Mesenteric fat pad (tissue), 1 donor: Measurements from ENCODE around the gene MATR3. TPM values are rescaled to one million over a fixed set of nuclear protein-coding genes. Genes with fewer than 3 reads are reported as not detected.

Experiments used
- total RNA-seq: library from RNA; stranded (reverse); fragmentation: NEBNext Ultra II Directional; extraction: Animal tissue kit (Norgen Biotek cat#: 25700); gene quantifications from one replicate; pipeline ENCODE4 v1.2.1, GENCODE V29; 2021
- donor health status: DM: yes; HTN: yes; CAD: no.

The MATR3 gene
- total RNA-seq, 1 donor from 2014 or later = 115 TPM

Other genes starting within 250 kb of the MATR3 start
- 66.6 TPM for gene SIL1, start 95.4 kb upstream of the MATR3 start, total RNA-seq
- gene PAIP2, start 48.1 kb downstream of the MATR3 start, total RNA-seq = 79.3 TPM
- gene SLC23A1, start 89.6 kb downstream of the MATR3 start, total RNA-seq = not detected
- 0.61 TPM for gene MZB1, start 96.2 kb downstream of the MATR3 start, total RNA-seq
- gene PROB1, start 101.4 kb downstream of the MATR3 start, total RNA-seq = 2.1 TPM
- gene SPATA24, start 110.3 kb downstream of the MATR3 start, total RNA-seq = 2.0 TPM
- 8.4 TPM for gene DNAJC18, start 145.8 kb downstream of the MATR3 start, total RNA-seq
- gene ECSCR, start 169.0 kb downstream of the MATR3 start, total RNA-seq = 26.7 TPM
- gene SMIM33, start 177.3 kb downstream of the MATR3 start, total RNA-seq = not detected
- 52.5 TPM for gene STING1, start 189.0 kb downstream of the MATR3 start, total RNA-seq